HG03060 (cell line): ENCODE data around the gene SEC61A2.
A peak's percentile ranks its signal among the peaks of the same experiment; 100 is the strongest.
"Not testable (repeated sequence)": the region's sequence is repeated elsewhere in the genome, so short reads cannot be mapped to it uniquely, and the experiment has no call there.

Experiments used
- ATAC-seq: cut with Tn5 transposase; IDR thresholded peaks from one replicate; pipeline ENCODE4 v1.9.1; 2021; ENCODE audit warnings: low read depth, moderate number of reproducible peaks; ENCODE audit not compliant: unreplicated experiment

Gene SEC61A2

GRCh38 chr10:12129222-12130111 is at the start of gene SEC61A2:
SEC61A2 (plus strand) TSS chr10:12129677; CDS start chr10:12129788, 111 bp downstream.
- ATAC-seq: peak; percentile 68

DNA sequence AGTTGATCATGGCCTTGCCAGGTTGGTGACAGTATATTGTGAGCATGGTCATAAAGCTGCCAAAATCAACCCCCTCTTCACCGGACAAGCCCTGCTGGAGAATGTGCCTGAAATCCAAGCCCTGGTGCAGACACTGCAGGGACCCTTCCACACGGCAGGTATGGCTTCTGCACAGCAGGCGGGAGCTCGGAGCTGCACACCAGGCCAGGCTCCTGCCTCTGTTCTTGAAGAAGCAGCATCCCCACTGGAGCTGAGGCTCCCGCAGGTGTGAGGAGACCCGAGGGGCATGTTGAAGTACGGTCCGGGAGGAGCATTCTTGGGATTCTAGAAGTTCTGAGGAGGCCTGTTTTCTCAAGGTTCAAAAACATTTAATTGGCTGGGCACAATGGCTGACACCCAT is 48.0 kb upstream of the SEC61A2 start:
- ATAC-seq: no peak

DNA sequence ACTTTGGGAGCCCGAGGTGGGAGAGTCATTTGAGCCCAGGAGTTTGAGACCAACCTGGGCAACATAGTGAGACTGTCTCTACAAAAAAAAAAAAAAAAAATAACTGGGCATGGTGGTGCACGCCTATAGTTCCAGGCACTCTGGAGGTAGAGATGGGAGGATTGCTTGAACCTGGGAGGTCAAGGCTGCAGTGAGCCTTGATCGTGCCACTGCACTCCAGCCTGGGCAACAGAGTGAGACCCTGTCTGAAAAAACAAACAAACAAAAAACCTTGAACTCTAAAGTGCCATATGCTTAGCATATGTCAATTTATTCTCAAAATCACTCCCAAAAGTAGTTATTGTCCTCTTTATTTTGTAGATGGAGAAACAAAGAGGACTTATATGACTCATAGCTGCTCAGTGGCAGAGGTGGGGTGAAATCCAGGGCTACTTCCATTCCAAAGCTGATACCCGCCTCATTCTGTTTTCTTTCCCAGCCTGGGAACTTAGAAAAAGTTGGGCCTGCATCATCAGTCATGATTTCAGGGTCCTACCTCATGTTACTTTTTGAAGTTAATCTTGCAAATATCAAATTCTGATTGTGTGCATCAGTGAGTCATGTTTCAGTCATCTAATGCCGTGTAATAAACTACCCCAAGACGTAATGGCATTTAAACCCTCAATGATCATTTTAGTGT is 47.5 kb upstream of the SEC61A2 start:
- no peak for ATAC-seq

GRCh38 chr10:12088919-12089318 is 40.6 kb upstream of the SEC61A2 start:
- no peak for ATAC-seq

DNA sequence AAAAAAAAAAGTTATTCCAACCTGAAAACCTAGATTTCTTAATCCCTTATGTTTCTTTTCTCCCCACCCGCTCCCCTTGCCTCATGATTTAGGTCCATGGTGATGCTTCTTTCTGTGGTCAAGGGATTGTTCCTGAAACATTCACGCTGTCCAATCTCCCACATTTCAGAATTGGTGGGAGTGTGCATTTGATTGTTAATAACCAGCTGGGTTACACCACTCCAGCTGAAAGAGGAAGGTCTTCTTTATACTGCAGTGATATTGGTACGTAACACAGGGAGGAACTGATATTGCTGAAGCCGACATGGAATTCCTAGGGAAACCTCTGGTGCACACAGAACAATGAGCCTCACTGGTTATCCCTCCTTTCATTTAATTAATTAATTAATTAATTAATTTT is 38.1 kb upstream of the SEC61A2 start:
- ATAC-seq: no peak

DNA sequence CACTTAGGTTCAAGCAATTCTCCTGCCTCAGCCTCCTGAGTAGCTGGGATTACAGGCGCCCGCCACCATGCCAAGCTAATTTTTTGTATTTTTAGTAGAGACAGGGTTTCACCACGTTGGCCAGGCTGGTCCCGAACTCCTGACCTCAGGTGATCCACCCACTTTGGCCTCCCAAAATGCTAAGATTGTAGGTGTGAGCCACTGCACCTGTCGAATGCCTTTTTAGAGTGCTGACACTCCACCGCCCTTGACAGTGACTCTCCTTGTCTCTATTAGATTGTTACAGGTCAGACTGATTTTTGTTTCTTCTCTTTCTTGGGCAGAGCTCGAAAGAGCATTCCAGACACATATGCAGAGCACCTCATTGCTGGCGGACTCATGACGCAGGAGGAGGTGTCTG is 32.1 kb upstream of the SEC61A2 start:
- not testable (repeated sequence) for ATAC-seq

GRCh38 chr10:12097791-12098190 is 31.7 kb upstream of the SEC61A2 start:
- ATAC-seq: no peak

DNA sequence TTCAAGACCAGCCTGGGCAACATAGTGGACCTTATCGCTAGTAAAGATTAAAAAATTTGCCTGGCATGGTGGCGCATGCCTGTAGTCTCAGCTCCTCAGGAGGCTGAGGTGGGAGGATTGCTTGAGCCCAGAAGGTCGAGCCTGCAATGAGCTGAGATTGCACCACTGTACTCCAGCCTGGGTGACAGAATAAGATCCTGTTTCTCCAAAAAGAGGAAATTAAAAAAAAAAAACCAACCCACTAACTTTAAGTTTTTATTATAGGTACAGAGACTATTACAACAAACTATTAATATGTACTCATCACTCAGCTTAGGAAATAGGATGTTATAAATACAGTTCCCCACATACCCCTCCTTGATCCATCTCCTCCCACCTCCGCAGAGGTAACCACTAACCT is 30.5 kb upstream of the SEC61A2 start:
- ATAC-seq: no peak

DNA sequence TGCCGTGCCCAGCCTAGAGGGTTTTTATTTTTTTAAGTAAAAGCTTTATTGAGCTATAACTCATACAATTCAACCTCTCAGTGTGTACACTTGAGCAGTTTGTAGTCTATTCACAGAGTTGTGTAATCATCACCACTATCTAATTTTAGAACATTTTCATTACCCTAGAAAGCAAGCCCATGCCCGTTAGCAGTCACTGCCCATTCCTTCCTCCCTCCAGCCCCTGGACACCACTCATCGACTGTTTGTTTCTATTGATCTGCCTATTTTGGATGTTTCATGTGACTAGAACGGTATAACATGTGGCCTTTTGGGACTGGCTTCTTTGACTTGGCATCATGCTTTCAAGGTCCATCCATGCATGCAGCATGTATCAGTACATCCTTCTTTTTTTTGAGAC is 25.7 kb upstream of the SEC61A2 start:
- no peak for ATAC-seq

- ATAC-seq: no peak
These were observed 21.7 kb upstream of the SEC61A2 start for GRCh38 chr10:12107781-12108180.

DNA sequence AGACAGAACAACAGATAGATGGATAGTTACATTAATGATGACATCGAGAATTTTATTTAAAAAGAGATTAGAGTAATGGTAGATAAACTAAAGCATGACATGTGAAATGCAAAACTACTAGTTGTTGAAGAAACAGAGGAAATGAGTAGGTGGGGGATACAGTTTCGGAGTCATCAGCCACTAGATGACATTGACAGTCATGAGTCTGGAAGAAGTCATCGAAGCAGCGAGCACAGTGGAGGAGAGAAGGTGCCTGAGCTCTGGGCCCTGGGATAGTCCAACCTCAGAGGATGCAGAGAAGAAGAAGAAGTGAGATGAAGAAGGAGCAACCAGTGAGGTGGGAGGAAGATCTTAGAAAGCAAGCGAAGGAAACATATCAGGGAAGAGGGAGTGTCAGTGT is 20.2 kb upstream of the SEC61A2 start:
- ATAC-seq: no peak

DNA sequence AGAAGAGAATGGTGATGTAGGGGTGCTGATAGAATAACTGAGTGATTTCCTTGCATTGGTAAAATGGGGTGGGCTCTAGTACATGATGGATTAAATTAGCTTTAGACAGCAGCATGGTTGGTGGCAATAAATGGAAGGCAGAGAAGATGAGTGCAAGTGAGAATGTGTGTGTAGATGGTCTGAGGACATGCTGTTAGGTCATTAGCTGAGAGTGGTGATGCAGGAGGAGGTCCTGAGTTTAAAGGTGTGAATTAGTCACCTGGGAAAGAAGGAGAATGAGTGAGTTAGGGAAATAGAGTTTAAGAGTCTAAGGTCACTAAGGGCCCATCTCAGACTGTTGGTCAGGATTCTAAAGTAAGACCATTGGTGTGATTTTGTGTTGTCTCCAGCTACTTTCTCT is 17.9 kb upstream of the SEC61A2 start:
- no peak for ATAC-seq

GRCh38 chr10:12113627-12114026 is 15.8 kb upstream of the SEC61A2 start:
- ATAC-seq: no peak

DNA sequence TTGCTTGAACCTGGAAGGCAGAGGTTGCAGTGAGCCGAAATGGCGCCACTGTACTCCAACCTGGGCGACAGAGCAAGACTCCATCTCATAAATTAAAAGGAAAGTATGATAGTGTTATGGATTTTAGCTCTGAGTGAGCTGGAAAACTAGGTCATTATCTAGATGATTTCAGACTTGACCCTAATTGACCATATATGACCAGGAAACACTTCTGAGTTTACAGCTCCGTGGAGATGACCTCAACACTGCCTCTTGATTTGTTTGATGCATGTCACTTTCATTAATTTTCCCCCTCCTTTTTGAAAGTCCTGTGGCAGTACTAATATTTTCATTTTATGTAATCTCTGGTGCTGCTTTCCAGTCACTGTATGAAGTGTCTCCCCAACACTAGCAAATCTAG is 7.8 kb upstream of the SEC61A2 start:
- ATAC-seq: no peak

GRCh38 chr10:12130237-12130872 is 878 bp downstream of the SEC61A2 start:
- no peak for ATAC-seq

DNA sequence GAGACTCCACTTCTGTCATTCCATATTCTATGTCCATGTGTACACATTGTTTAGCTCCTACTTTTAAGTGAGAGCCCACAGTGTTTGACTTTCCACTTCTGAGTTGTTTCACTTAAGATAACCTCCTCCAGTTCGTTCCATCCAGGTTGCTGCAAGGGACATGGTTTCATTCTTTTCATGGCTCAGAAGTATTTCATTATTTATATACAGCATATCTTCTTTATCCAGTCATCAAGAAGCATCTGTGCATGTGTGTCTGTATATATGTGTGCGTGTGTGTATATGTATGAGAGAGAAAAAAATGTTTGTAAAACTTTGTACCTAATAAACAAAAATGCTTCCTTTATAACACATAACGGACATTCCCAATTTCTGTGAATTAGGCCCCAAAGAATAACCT is 6.2 kb downstream of the SEC61A2 start:
- no peak for ATAC-seq

- no peak for ATAC-seq
These were observed 10.6 kb downstream of the SEC61A2 start for GRCh38 chr10:12140038-12140437.

DNA sequence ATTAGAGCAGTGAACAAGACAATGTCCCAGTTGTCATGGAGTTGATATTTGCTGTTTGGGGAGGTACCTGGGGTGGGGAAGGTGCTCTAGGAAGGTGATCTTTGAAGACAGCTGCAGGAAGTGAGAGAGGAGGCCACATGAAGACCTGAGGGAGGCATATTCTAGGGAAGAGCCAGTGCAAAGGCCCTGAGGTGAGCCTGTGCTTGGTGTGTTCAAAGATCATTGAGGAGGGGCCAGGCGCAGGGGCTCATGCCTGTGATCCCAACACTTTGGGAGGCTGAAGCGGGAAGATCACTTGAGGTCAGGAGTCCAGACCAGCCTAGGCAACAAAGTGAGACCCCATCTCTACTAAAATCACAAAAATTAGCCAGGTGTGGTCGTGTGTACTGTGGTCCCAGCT is 15.1 kb downstream of the SEC61A2 start:
- ATAC-seq: no peak

GRCh38 chr10:12150163-12150562 is 20.7 kb downstream of the SEC61A2 start:
- no peak for ATAC-seq

DNA sequence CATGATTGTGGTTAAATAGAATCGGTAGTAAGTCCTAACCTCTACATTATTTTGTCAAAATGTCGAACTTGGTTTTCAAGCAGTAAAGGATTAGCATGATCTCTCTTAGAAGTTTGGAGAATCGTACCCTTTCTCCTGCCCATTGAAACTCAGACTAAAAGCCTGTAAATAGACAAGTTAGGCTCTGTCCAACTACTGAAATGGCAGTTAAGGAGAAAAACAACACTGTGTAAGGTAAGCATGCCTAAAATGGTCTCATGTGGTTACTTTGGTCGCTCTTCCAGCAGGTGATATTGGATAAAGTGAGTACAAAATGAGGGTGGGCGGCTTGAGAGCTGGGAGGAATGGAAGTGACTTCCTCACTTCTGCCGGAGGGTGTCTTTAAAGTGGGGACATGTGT is 25.0 kb downstream of the SEC61A2 start:
- ATAC-seq: no peak

- ATAC-seq: no peak
These were observed 27.1 kb downstream of the SEC61A2 start for GRCh38 chr10:12156367-12157123.
